Measurements from ENCODE around the gene FGF14. TPM values are rescaled to one million over a fixed set of nuclear protein-coding genes. Genes with fewer than 3 reads are reported as not detected.

Gene FGF14
- total RNA-seq, 1 experiment from 2014 or later: not detected

GRCh38 chr13:101749584-101749983 is 652.3 kb downstream of the FGF14 start:
- in situ Hi-C loops (cut with HindIII; ENCODE audit: low sequenced_read_pairs): no loop called here

GRCh38 chr13:101747039-101747438 is 654.8 kb downstream of the FGF14 start:
- no peak for DNase-seq (ENCODE audit: low spot score)
- in situ Hi-C loops (cut with HindIII; ENCODE audit: low sequenced_read_pairs): no loop called here

More at GRCh38 chr13:101749584-101749983, 652.3 kb downstream of the FGF14 start:
- no peak for DNase-seq (ENCODE audit: low spot score)

DNA sequence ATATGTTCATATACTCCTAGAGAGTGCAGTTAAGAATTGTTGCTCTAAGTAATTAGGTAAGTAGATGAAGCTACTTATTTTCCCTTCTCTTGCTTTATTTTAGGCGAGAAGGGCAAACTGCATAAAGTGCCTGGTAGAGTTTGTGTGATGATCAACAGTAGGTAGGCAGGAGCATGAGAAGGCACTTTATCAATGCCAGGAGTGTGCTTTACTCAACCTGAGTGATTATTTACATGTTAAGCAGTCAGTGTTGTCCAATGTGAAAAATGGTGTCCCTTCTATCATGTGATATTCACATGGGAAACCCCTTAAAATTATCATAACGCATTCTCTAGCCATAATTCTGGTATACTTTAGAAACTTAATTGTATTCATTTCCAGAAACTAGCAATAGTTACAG is 655.3 kb downstream of the FGF14 start:
- no peak for DNase-seq (ENCODE audit: low spot score)
- in situ Hi-C loops (cut with HindIII; ENCODE audit: low sequenced_read_pairs): no loop called here

DNA sequence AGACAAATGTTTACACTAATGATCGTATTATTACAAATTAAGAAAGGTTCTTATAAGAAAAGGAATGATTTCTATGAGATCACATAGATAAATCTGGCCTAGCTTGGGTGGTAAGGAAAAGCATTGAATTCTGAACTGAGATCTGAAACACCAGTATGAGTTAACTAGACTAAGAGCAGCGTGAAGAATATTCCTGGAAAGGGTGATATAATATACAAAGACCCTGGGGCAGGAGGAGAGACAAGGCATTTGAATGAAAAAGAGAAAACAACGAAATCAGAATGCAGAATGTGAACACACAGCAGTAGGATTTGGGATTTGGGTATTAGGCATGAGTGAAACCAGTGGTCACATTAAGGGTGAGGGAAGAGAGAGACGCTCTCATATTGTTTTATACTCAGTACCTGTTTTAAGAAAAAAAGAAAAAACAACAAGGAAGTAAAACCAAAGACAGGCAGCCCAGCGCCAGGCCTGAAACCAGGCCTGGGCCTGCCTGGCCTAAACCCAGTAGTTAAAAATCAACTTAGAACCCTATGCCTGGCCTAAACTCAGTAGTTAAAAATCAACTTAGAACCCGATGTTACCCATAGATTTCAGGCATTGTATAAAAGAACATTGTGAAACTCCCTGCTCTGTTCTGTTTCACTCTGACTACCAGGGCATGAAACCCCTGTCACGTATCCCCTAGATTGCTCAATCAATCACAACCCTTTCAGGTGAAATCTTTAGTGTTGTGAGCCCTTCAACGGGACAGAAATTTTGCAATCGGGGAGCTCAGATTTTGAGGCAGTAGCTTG is 662.3 kb downstream of the FGF14 start:
- in situ Hi-C loops (cut with HindIII; ENCODE audit: low sequenced_read_pairs): no loop called here

GRCh38 chr13:101738336-101738735 is 663.5 kb downstream of the FGF14 start:
- in situ Hi-C loops (cut with HindIII; ENCODE audit: low sequenced_read_pairs): no loop called here
- no peak for DNase-seq (ENCODE audit: low spot score)

More for the DNA sequence above, 662.3 kb downstream of the FGF14 start:
- DNase-seq (ENCODE audit: low spot score): no peak

DNA sequence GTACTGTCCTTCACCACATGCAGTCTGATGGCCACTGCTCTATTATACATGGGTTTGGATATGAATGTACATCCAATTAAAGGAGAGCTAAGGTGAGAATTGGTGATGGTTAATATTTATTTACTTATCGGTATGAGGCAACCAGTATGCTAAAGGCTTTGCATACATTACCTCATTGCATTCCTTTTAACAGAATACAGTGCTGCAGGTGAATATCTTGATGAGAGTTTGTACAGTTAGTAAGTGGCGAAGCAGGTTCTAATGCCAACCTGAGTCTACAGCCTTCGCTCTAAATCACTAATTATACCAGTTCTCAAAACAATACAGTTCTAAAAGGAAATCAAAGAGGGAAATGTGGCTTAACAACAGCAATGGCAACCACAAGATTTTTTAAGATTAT is 665.3 kb downstream of the FGF14 start:
- DNase-seq (ENCODE audit: low spot score): no peak
- in situ Hi-C loops (cut with HindIII; ENCODE audit: low sequenced_read_pairs): no loop called here

- in situ Hi-C loops (cut with HindIII; ENCODE audit: low sequenced_read_pairs): no loop called here
- no peak for DNase-seq (ENCODE audit: low spot score)
Observed at GRCh38 chr13:101730420-101731000, 671.3 kb downstream of the FGF14 start.

DNA sequence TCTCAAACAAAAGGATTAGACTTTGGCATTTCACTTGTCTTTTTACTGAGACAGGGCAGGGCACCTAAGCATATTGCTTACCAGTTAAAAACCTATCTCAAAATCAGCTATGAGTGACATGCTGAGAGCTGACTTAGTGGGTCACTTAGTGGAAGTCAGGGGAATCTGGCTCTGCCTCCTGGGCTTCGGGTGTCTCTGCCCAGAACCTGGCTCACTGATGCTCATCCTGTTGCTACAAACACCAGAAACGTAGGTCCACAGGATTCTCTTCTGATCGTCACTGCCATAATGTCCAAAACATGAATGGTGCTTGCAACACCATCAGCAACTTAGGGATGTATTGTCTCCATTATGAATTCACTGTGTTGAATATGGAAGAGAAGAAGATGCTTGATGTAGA is 673.2 kb downstream of the FGF14 start:
- in situ Hi-C loops (cut with HindIII; ENCODE audit: low sequenced_read_pairs): no loop called here

DNA sequence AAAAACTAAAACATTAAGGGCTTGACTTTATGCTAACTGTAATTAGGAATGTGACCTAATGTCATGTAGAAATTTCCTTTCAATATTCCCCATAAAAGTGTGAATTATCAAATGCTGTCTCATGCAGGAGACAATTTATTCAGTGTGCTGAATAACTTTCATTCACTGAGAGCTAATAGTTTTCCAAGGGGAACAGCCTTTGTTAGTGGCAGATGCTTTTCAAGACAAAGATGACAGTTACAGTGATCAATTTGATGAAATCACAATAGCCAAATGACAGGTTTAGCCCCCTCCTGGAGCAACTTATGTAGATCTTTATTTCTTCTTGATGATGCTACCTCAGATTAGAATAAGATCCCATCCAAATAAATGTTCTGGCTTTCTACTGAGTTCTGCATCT is 673.8 kb downstream of the FGF14 start:
- no peak for DNase-seq (ENCODE audit: low spot score)
- in situ Hi-C loops (cut with HindIII; ENCODE audit: low sequenced_read_pairs): no loop called here

More for the DNA sequence above, 673.2 kb downstream of the FGF14 start:
- peak; percentile 57 for DNase-seq (ENCODE audit: low spot score)

- DNase-seq (ENCODE audit: low spot score): no peak
- in situ Hi-C loops (cut with HindIII; ENCODE audit: low sequenced_read_pairs): no loop called here
Observed at GRCh38 chr13:101727118-101727517, 674.7 kb downstream of the FGF14 start.

DNA sequence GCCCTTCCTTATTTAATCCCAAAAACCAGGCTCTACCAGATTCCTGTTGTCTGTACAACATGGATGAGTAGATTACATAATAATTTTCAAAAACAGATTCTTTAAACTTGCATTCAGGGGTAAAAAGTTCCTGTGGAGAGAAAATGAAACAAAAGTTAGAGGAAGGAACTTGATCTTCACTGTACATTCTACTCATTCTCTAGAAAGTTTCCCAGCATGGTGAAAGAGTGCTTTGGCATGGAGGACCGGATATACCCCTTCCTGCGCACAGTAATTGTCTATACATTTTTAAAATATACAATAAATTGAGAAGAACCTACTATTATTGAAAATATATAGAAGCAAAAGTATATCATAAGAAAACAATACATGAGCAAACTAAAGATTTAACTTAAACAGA is 675.2 kb downstream of the FGF14 start:
- in situ Hi-C loops (cut with HindIII; ENCODE audit: low sequenced_read_pairs): no loop called here
- no peak for DNase-seq (ENCODE audit: low spot score)

DNA sequence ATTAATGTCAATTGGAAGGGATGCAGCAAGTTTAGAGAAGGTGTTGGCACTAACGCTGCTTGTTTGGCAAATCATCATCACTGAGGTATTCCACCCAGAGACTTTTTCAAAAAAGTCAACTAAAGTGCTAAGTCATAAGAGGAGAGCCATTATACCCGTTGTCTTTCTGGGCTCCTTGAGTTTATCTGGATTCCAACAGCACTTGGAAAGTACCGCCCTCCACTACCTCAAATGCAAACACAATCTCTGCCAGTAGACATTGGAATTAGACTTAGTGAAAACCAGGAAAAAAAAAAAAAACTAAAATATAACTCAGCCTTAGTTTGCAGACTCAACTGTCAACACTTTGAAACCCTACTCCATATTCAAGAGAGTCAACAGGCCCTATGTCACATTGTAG is 683.4 kb downstream of the FGF14 start:
- in situ Hi-C loops (cut with HindIII; ENCODE audit: low sequenced_read_pairs): no loop called here
- DNase-seq (ENCODE audit: low spot score): no peak

DNA sequence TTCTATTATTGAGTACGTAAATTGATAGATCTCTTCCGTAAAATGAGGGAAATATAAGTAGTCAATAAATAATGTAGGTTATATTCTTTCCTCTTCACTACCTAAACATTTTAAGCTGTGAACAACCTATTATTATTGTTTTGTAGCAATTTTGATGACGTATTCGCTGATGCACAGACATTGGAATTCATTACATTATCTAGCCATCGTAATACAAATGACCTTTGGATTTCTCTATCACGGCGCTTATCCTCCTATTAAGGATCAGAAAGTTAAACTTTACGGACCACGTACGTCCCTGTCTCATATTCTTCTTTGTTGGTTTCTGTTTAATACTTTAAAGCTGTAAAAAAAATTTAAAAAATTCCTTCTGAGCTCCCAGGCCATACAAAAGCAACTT is 684.5 kb downstream of the FGF14 start:
- no peak for DNase-seq (ENCODE audit: low spot score)
- in situ Hi-C loops (cut with HindIII; ENCODE audit: low sequenced_read_pairs): no loop called here

- no peak for DNase-seq (ENCODE audit: low spot score)
- in situ Hi-C loops (cut with HindIII; ENCODE audit: low sequenced_read_pairs): no loop called here
Observed at GRCh38 chr13:101714195-101714594, 687.7 kb downstream of the FGF14 start.

- in situ Hi-C loops (cut with HindIII; ENCODE audit: low sequenced_read_pairs): no loop called here
- no peak for DNase-seq (ENCODE audit: low spot score)
Observed at GRCh38 chr13:101712026-101712348, 689.9 kb downstream of the FGF14 start.

- DNase-seq (ENCODE audit: low spot score): no peak
- in situ Hi-C loops (cut with HindIII; ENCODE audit: low sequenced_read_pairs): no loop called here
Observed at GRCh38 chr13:101711307-101712025, 690.4 kb downstream of the FGF14 start.

DNA sequence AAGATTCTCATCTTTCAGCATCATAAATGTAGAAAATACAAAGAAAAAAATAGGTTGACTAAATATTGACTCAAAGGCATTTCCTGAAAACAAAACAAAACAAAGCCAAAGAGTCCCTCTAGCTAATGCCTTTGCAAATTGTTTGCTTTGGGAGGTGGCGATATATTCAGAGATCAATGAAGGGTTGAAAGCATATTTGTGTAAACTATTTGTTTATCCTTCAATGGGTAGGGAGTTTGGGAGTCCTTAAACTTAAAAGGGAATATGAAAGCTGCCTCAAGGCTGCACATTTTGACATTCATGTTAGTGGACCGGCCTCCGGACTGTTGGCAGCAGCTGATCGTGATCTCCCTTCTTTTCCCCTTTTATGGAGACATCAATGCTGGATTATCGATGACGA is 691.9 kb downstream of the FGF14 start:
- DNase-seq (ENCODE audit: low spot score): no peak
- in situ Hi-C loops (cut with HindIII; ENCODE audit: low sequenced_read_pairs): no loop called here

DNA sequence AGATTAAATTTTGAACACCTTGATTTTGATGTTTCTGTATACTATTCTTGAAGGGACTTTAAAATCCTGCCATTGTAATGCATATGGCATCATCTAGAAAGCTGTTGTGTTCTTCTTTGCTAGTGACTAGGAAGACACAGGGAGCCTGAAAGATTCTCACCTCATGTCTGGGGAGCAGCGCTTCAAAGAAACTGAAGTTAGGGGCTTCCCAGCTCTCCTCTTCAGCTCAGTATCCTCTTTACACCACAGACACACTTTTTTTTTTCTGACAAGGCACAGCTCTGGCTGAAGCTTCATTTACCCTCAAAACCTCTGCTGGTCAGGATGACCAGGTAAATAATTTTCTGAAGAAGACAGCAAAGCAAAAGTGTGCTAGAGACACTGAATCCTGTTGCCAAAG is 693.7 kb downstream of the FGF14 start:
- in situ Hi-C loops (cut with HindIII; ENCODE audit: low sequenced_read_pairs): no loop called here
- DNase-seq (ENCODE audit: low spot score): no peak

DNA sequence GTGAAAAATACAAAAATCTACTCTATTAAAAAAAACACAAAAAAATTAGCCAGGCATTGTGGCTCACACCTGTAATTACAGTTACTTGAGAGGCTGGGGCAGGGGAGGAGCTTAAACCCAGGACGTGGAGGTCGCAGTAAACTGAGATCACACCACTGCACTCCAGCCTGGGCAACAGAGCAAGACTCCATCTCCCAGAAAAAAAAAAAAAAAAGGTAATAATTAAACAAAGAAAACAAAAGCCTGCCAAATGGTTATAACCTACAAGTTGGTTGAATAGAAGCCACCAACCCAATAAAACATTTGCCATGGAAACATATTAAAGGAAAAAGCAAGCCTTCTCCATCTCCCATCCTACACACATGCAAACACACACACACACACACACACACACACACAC is 694.2 kb downstream of the FGF14 start:
- no peak for DNase-seq (ENCODE audit: low spot score)
- in situ Hi-C loops (cut with HindIII; ENCODE audit: low sequenced_read_pairs): no loop called here

GRCh38 chr13:101706651-101707050 is 695.2 kb downstream of the FGF14 start:
- in situ Hi-C loops (cut with HindIII; ENCODE audit: low sequenced_read_pairs): no loop called here
- DNase-seq (ENCODE audit: low spot score): peak; percentile 77

All from G401 (cell line).